ENCODE data around the gene CLDN20. TPM values are rescaled to one million over a fixed set of nuclear protein-coding genes. Genes with fewer than 3 reads are reported as not detected.

CLDN20 gene
- polyA plus RNA-seq, 1 of the 3 experiments (the other 2 are of a cell fraction), result 0.07 TPM

DNA sequence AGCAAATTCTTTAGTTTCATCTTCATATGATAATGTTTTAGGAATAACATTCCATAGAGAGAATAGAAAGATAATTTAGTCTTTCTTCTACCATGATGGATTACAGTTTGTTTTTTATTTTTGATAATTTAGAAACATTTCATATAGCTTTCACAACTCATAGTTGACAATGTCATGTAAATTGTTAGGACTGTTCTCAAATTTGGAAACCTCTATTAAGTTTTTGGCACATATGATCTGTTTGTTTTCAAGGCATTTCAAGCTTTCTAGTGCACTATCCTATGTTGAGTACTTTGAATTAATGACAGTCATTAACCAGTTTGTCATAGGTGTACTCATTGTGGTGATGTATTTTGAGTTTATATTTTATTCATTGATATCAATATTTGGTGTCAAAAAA is 61.2 kb downstream of the CLDN20 start:
- H3F3A ChIP-seq (replicated peaks; ENCODE audit: insufficient read depth), result no peaks in the 10 kb centered on the region
- no peaks in the 10 kb centered on the region for H3K79me2 ChIP-seq (ENCODE audit: insufficient read depth)
- no peak overlapping the region for H3K4me2 ChIP-seq
- 0 out of 2 replicates have a peak overlapping the region, but pooled peaks have one; percentile 19 for H2AFZ ChIP-seq (ENCODE audit: low read depth)
- H3K36me3 ChIP-seq (replicated peaks in 1 of 2; ENCODE audit: control insufficient read depth in 1 of 2, insufficient read depth in 2 of 2, low read length in 1 of 2), result no peaks in the 10 kb centered on the region
- no peak overlapping the region for H3K4me3 ChIP-seq (ENCODE audit: low read depth in 2 of 2, low read length in 1 of 2)
- H4K20me1 ChIP-seq (ENCODE audit: insufficient read depth), result no peaks in the 10 kb centered on the region
- TF ChIP-seq TEAD4 (IDR thresholded peaks at IDR 0.05; ENCODE audit: borderline replicate concordance, insufficient read depth), result no peak
- TF ChIP-seq EP300 (IDR thresholded peaks at IDR 0.05; ENCODE audit: borderline replicate concordance in 1 of 2, low read depth in 1 of 2, low read length in 1 of 2), result no peak
- no peak for TF ChIP-seq YY1 (IDR thresholded peaks at IDR 0.05; ENCODE audit: low read depth)
- TF ChIP-seq MXI1 (IDR thresholded peaks at IDR 0.05; ENCODE audit: low read depth, low read length), result no peak
- TF ChIP-seq RAD21 (IDR thresholded peaks at IDR 0.05; ENCODE audit: low read length), result no peak
- no peak for TF ChIP-seq GABPA (IDR thresholded peaks at IDR 0.05; ENCODE audit: low read depth)
- H3K9ac ChIP-seq, result no peak overlapping the region
- ChIA-PET CTCF (no interaction called here), POLR2A (no interaction called here)
- H3K27me3 ChIP-seq (ENCODE audit: insufficient read depth), result no peaks in the 10 kb centered on the region
- peaks cover 0 to 9% of the 10 kb centered on the region in 2 experiments; a peak in 1 of 4 replicates for H3K4me1 ChIP-seq (ENCODE audit: control insufficient read depth in 1 of 2, insufficient read depth in 2 of 2, low read depth in 1 of 2, low read length in 1 of 2)
- H3K9me3 ChIP-seq, result no peaks in the 10 kb centered on the region
- no peak for DNase-seq
- H3K9me2 ChIP-seq, result no peaks in the 10 kb centered on the region
- no peak overlapping the region for H3K27ac ChIP-seq (ENCODE audit: low read depth in 2 of 2, low read length in 1 of 2)

GRCh38 chr6:155325700-155326516 is 62.1 kb downstream of the CLDN20 start:
- no peak overlapping the region for H3K9ac ChIP-seq
- H3K27ac ChIP-seq (ENCODE audit: low read depth in 2 of 2, low read length in 1 of 2), result no peak overlapping the region
- no peaks in the 10 kb centered on the region for H3K36me3 ChIP-seq (replicated peaks in 1 of 2; ENCODE audit: control insufficient read depth in 1 of 2, insufficient read depth in 2 of 2, low read length in 1 of 2)
- no peak overlapping the region for H3K4me3 ChIP-seq (ENCODE audit: low read depth in 2 of 2, low read length in 1 of 2)
- no peaks in the 10 kb centered on the region for H3K27me3 ChIP-seq (ENCODE audit: insufficient read depth)
- no peaks in the 10 kb centered on the region for H3K9me3 ChIP-seq
- H2AFZ ChIP-seq (ENCODE audit: low read depth), result no peak overlapping the region
- ChIA-PET CTCF (interaction anchor here (1.5 to 2.4 kb wide), 2 partner anchors 9 to 105 kb away, joined by 4 to 12 read pairs; no protein-coding TSS in a partner anchor), POLR2A (no interaction called here)
- H3K4me1 ChIP-seq (ENCODE audit: control insufficient read depth in 1 of 2, insufficient read depth in 2 of 2, low read depth in 1 of 2, low read length in 1 of 2), result peaks cover 0 to 9% of the 10 kb centered on the region in 2 experiments; a peak in 1 of 4 replicates
- 83% methylated on average over 4 of the region's 6 CpGs for WGBS (ENCODE audit: low lambda C conversion rate)
- no peaks in the 10 kb centered on the region for H4K20me1 ChIP-seq (ENCODE audit: insufficient read depth)
- TF ChIP-seq CTCF (IDR thresholded peaks at IDR 0.05) (no peak), GATA2 (CRISPR knock-in tag; IDR thresholded peaks at IDR 0.05) (no peak), RXRA (IDR thresholded peaks at IDR 0.05; ENCODE audit: borderline replicate concordance, low read depth) (no peak), JUND (IDR thresholded peaks at IDR 0.05) (no peak)
- no peaks in the 10 kb centered on the region for H3K79me2 ChIP-seq (ENCODE audit: insufficient read depth)
- no peak overlapping the region for H3K4me2 ChIP-seq
- H3F3A ChIP-seq (replicated peaks; ENCODE audit: insufficient read depth), result no peaks in the 10 kb centered on the region
- DNase-seq, result no peak
- no peaks in the 10 kb centered on the region for H3K9me2 ChIP-seq

Other genes starting within 250 kb of the CLDN20 start
- 28.4 and 36.1 TPM in 2 replicates for gene TFB1M, start 50.5 kb downstream of the CLDN20 start, polyA plus RNA-seq (2012; rRNA removed)
- gene NOX3, start 191.8 kb downstream of the CLDN20 start, polyA plus RNA-seq (2012; rRNA removed), result 0.02 TPM in 1 of 2 replicates, not detected in the other

All from SK-N-SH (cell line).